Vagina (tissue), 2 donors: ENCODE measurements around the gene ZNF136. TPM values are rescaled to one million over a fixed set of nuclear protein-coding genes. Genes with fewer than 3 reads are reported as not detected.

Experiments used
- DNase-seq, 2 donors: peaks; one replicate each; pipeline ENCODE4 v3.0.0-alpha.2; 2017; ENCODE audit errors: extremely low spot score in 2 of 2
- H3K27ac ChIP-seq: fragments of 200-600 bp; sonication (generic); one replicate; pipeline ENCODE4 v1.5.1; 2019
- H3K27me3 ChIP-seq: fragments of 200-600 bp; sonication (generic); one replicate; pipeline ENCODE4 v1.5.1; 2019
- H3K36me3 ChIP-seq, 2 donors: fragments of 200-600 bp; sonication (generic); one replicate each; pipeline ENCODE4 v1.5.1; 2017 to 2019
- H3K4me1 ChIP-seq: fragments of 200-600 bp; sonication (generic); one replicate; pipeline ENCODE4 v1.5.1; 2019
- H3K4me3 ChIP-seq, 2 donors: fragments of 200-600 bp; sonication (generic); 1 replicate in 1 of 2; 2 replicates in 1 of 2; pipeline ENCODE4 v1.5.1; 2016 to 2019
- H3K9me3 ChIP-seq: fragments of 200-600 bp; sonication (generic); one replicate; pipeline ENCODE4 v1.5.1; 2019
- POLR2A ChIP-seq, 2 donors: fragments of 450-650 bp; IDR thresholded peaks; one replicate each; pipeline ENCODE4 v1.6.1; 2017; ENCODE audit warnings: antibody characterized with exemption in 2 of 2, mild to moderate bottlenecking in 2 of 2, moderate library complexity in 2 of 2
- POLR2AphosphoS5 ChIP-seq, 2 donors: sonication (generic); formaldehyde crosslinking; IDR thresholded peaks; one replicate each; pipeline ENCODE4 v1.9.0; 2017; ENCODE audit warnings: antibody characterized with exemption in 2 of 2, mild to moderate bottlenecking in 2 of 2, low read depth in 1 of 2; ENCODE audit not compliant: insufficient read depth in 1 of 2
- intact Hi-C: fragments of 100-400 bp; cut with DNase I; formaldehyde crosslinking; loops from one replicate; pipeline ENCODE4 v1.15.1; 2023
- total RNA-seq: library from RNA; depleted of rRNA; stranded (reverse); fragments of >200 nt; gene quantifications from one replicate; pipeline ENCODE4 v1.2.3, GENCODE V29; 2016
- TF ChIP-seq, protein P1 (sequence below), 3 experiments: fragments of 450-650 bp in 2 of 3; fragments of 200-600 bp in 1 of 3; sonication (generic) in 1 of 3; IDR thresholded peaks; one replicate each; pipeline ENCODE4 v1.5.1; 2017 to 2019; ENCODE audit warnings: antibody characterized with exemption in 3 of 3, mild to moderate bottlenecking in 2 of 3, moderate library complexity in 2 of 3

The ZNF136 gene
- total RNA-seq = 8.1 TPM

DNA sequence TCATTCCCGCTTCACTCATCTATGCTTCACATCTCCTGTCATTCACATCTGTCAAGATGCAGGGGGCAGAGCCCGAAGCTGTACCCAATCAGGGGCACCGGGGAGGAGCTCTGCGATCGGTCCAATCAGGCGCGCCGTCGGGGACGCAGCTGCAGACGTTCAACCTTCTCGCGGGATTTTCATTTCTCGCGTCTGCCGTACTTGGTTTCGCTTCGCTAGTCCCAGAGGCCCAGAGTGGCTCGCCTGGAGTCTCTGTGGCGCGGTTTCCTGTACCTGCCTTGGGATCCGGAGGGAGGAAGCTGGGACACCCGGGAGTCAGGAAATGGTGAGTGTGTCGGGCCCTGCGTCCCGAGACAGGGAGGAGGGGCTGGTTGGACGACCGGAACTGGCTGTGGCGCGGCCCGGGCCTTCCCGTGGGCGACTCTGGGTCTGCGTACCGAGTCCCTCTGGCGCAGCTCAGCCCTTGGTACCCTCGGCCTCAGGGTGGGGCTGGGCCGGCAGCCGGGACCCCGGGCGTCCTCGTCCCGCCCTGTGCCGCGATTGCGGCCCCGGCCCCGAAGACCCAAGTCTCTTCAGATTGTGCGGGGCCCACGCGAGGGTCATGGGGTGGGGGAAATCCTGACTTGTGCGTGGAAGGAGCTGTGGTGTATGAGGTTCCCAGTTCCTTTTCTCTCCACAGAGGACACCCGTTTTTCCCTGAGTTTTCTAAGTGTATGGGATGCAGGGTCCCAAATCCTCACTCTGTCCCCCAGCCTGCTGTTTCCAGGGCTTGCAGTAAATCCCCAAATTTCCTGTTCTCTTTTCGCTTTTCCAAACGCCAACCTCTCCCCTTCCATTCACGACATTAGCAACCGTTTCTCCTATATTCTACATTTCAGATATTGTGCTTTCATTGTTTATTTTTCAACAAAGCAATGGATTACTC lies at the start of gene ZNF136:
TSS of gene ZNF136 (plus strand) at position 215 of the 925 bp plus-strand sequence. CDS start at position 323, 108 bp downstream.
- Histone ChIP-seq H3K36me3 (no peaks in the 10 kb centered on the region), H3K27me3 (no peaks in the 10 kb centered on the region), H3K27ac (peak within 1 kb of the TSS; percentile 91), H3K4me1 (peaks cover 30% of the 10 kb centered on the region), H3K4me3 (peak within 1 kb of the TSS; percentile 80 to 97), H3K9me3 (no peaks in the 10 kb centered on the region)
- TF ChIP-seq POLR2A (IDR thresholded peaks at IDR 0.05) (peak in 1 of 2 donors; percentile 53), POLR2AphosphoS5 (IDR thresholded peaks at IDR 0.05; ENCODE audit: insufficient read depth in 1 of 2, low read depth in 1 of 2) (peak; percentile 92 to 95)
- TF ChIP-seq, protein P1, sequence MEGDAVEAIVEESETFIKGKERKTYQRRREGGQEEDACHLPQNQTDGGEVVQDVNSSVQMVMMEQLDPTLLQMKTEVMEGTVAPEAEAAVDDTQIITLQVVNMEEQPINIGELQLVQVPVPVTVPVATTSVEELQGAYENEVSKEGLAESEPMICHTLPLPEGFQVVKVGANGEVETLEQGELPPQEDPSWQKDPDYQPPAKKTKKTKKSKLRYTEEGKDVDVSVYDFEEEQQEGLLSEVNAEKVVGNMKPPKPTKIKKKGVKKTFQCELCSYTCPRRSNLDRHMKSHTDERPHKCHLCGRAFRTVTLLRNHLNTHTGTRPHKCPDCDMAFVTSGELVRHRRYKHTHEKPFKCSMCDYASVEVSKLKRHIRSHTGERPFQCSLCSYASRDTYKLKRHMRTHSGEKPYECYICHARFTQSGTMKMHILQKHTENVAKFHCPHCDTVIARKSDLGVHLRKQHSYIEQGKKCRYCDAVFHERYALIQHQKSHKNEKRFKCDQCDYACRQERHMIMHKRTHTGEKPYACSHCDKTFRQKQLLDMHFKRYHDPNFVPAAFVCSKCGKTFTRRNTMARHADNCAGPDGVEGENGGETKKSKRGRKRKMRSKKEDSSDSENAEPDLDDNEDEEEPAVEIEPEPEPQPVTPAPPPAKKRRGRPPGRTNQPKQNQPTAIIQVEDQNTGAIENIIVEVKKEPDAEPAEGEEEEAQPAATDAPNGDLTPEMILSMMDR (IDR thresholded peaks at IDR 0.05) = no peak
- DNase-seq = peak in 1 of 2 donors; percentile 92
- intact Hi-C loops = no loop called here

DNA sequence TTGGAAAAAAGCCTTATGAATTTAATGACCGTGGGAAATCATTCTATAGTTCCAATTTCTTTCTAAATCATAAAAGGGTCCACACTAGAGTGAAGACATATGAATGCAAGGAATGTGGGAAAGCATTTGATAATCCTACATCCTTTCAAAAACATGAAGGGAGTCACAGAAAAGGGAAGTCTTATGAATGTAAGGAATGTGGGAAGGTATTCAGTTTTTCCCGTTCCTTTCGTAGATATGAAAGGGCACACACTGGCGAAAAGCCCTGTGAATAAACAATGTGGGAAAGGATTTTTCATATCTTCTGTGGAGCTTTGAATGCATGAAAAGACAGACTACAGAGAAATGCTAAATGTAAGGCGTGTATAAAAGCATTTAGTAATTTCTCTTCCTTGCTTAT lies 49.8 kb upstream of the ZNF136 start:
- no peak overlapping the region for H3K4me3 ChIP-seq
- DNase-seq = no peak
- no peaks in the 10 kb centered on the region for H3K27me3 ChIP-seq
- H3K4me1 ChIP-seq = no peaks in the 10 kb centered on the region
- peaks cover 0 to 18% of the 10 kb centered on the region in 2 donors for H3K36me3 ChIP-seq
- intact Hi-C loops = no loop called here
- TF ChIP-seq POLR2A (IDR thresholded peaks at IDR 0.05) (no peak), POLR2AphosphoS5 (IDR thresholded peaks at IDR 0.05; ENCODE audit: insufficient read depth in 1 of 2, low read depth in 1 of 2) (no peak)
- TF ChIP-seq, protein P1 (IDR thresholded peaks at IDR 0.05) = no peak
- no peak overlapping the region for H3K27ac ChIP-seq
- H3K9me3 ChIP-seq = no peaks in the 10 kb centered on the region

DNA sequence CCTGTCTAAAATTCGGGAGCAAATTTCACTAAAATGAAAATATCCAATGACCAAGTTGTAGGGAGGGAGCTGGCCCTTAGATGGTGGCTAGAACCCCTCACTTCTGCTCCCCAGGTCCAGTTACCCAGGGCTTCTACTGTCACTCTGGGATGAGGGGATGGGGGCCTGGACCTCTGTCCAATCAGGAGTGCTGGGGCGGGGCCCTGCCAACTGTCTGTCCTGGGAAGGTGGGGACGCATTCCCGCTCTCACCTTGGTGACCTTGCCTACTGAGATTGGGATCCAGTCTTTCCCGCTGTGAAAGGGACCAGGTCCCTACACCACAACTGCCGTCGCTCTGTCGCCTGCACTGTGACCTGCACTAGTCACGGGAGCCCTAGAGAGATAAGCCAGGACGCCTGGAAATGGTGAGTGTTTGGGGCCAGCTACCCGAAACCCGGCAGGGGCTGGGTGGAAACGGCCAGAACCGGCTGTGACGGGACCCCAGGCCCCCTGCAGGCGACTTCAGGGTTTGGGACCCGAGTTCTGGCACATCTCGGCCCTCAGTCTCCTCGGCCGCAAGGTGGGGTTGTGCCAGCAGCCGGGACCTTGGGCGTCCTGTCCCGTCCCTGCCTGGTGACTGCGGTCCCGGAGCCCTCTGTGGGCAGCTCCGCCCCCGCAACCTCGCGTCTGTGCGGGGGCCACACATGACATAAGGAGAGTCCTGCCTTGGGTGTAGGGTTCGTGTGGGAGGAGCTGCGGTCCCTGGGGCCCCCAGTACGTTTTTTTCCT lies 45.5 kb upstream of the ZNF136 start:
- no peaks in the 10 kb centered on the region for H3K36me3 ChIP-seq
- H3K4me1 ChIP-seq = no peaks in the 10 kb centered on the region
- DNase-seq = no peak
- no peak overlapping the region for H3K4me3 ChIP-seq
- no peak overlapping the region for H3K27ac ChIP-seq
- no peaks in the 10 kb centered on the region for H3K9me3 ChIP-seq
- intact Hi-C loops = no loop called here
- TF ChIP-seq, protein P1 (IDR thresholded peaks at IDR 0.05) = no peak
- TF ChIP-seq POLR2AphosphoS5 (IDR thresholded peaks at IDR 0.05; ENCODE audit: insufficient read depth in 1 of 2, low read depth in 1 of 2) = no peak
- no peak for TF ChIP-seq POLR2A (IDR thresholded peaks at IDR 0.05)
- H3K27me3 ChIP-seq = no peaks in the 10 kb centered on the region

DNA sequence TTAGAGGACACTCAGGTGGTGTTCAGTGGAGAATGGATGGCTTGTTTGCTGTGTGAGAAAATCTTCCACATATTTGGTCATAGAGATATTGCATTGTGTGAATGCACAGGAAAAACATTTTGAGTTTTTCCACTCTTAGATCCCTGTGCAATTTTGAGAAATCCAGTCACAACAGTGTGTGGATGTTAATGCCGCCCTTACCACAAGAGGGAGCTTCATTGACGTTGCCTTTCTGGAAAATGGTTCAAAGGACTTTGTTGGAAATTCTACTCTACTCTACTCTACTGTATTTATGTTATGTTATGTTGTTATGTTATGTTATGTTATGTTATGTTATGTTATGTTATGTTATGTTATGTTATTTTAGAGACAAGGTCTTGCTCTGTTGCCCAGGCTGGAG lies 36.2 kb upstream of the ZNF136 start:
- intact Hi-C loops = no loop called here
- Histone ChIP-seq H3K4me1 (no peaks in the 10 kb centered on the region), H3K27me3 (no peaks in the 10 kb centered on the region), H3K9me3 (no peaks in the 10 kb centered on the region), H3K27ac (no peak overlapping the region), H3K36me3 (no peaks in the 10 kb centered on the region), H3K4me3 (no peak overlapping the region)
- TF ChIP-seq POLR2AphosphoS5 (IDR thresholded peaks at IDR 0.05; ENCODE audit: insufficient read depth in 1 of 2, low read depth in 1 of 2) = no peak
- TF ChIP-seq, protein P1 (IDR thresholded peaks at IDR 0.05) = peak in 1 of 3 experiments; percentile 19
- no peak for DNase-seq
